Thyroid gland (tissue), 4 donors: ENCODE measurements around the gene EMP2.

Source experiments
- POLR2A ChIP-seq, 2 donors: fragments of 450-650 bp; IDR thresholded peaks; one replicate each; pipeline ENCODE4 v1.6.1; 2017; ENCODE audit warnings: antibody characterized with exemption in 2 of 2, mild to moderate bottlenecking in 2 of 2, moderate library complexity in 1 of 2
- TF ChIP-seq, protein P1 (sequence below), 6 experiments: fragments of 200-600 bp in 3 of 6; fragments of 450-650 bp in 3 of 6; sonication (generic) in 3 of 6; IDR thresholded peaks; one replicate each; pipeline ENCODE4 v1.5.1; 2016 to 2019; ENCODE audit warnings: antibody characterized with exemption in 6 of 6, mild to moderate bottlenecking in 2 of 6, inconsistent platforms in 1 of 6, moderate library complexity in 1 of 6

DNA sequence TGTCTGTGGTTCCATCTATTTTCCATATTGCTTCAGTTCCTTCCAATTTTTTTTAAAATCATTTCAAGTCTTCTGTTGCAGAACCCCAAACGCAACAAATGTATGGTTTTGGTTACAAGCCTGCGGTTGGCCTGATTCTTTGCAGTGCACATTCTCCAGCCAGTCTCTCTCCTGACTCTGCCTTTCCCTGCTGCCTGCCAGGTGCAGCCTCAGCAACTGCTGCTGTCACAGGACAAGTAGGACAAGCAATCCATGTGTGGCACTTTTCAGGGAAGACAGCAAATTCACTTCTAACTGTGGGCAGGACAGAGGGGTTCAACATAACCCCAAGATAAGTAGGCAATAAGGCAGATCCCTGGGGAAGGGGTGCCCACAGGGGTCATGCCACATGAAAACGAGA is 24.2 kb downstream of the EMP2 start:
- TF ChIP-seq, protein P1, sequence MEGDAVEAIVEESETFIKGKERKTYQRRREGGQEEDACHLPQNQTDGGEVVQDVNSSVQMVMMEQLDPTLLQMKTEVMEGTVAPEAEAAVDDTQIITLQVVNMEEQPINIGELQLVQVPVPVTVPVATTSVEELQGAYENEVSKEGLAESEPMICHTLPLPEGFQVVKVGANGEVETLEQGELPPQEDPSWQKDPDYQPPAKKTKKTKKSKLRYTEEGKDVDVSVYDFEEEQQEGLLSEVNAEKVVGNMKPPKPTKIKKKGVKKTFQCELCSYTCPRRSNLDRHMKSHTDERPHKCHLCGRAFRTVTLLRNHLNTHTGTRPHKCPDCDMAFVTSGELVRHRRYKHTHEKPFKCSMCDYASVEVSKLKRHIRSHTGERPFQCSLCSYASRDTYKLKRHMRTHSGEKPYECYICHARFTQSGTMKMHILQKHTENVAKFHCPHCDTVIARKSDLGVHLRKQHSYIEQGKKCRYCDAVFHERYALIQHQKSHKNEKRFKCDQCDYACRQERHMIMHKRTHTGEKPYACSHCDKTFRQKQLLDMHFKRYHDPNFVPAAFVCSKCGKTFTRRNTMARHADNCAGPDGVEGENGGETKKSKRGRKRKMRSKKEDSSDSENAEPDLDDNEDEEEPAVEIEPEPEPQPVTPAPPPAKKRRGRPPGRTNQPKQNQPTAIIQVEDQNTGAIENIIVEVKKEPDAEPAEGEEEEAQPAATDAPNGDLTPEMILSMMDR (IDR thresholded peaks at IDR 0.05), result no peak
- no peak for TF ChIP-seq POLR2A (IDR thresholded peaks at IDR 0.05)
